Mucosa of descending colon (tissue), 3 donors: ENCODE data around the gene GLT6D1. TPM values are rescaled to one million over a fixed set of nuclear protein-coding genes. Genes with fewer than 3 reads are reported as not detected.
"Not testable (repeated sequence)": the region's sequence is repeated elsewhere in the genome, so short reads cannot be mapped to it uniquely, and the experiment has no call there.

Experiments
- ATAC-seq: fragments of 200-7000 bp; cut with Tn5 transposase; one replicate; pipeline ENCODE4 v1.9.1; 2020; ENCODE audit warnings: mild to moderate bottlenecking, moderate library complexity
- DNase-seq, 3 donors: peaks; one replicate each; pipeline ENCODE4 v3.0.0-alpha.2; 2020
- H3K36me3 ChIP-seq: fragments of 200-600 bp; one replicate; pipeline ENCODE4 v1.8.0; 2021; ENCODE audit warnings: low read depth, mild to moderate bottlenecking
- H3K4me1 ChIP-seq: fragments of 200-600 bp; one replicate; pipeline ENCODE4 v1.8.0; 2021; ENCODE audit warnings: low read depth, mild to moderate bottlenecking
- H3K4me3 ChIP-seq: fragments of 200-600 bp; one replicate; pipeline ENCODE4 v1.8.0; 2021; ENCODE audit warnings: mild to moderate bottlenecking
- H3K9me3 ChIP-seq: fragments of 200-600 bp; one replicate; pipeline ENCODE4 v1.8.0; 2021; ENCODE audit warnings: mild to moderate bottlenecking
- intact Hi-C, 2 donors: fragments of 100-400 bp; cut with DNase I in 1 of 2; cut with micrococcal nuclease in 1 of 2; formaldehyde crosslinking; loops; one replicate each; pipeline versions ENCODE4 v1.11.0 to v1.11.1; 2022; cut with DNase I, micrococcal nuclease
- total RNA-seq, 3 donors: library from RNA; stranded (reverse); fragmentation: NEBNext Ultra II Directional in 2 of 3; extraction: Animal tissue kit (Norgen Biotek cat#: 25700) in 2 of 3; gene quantifications; one replicate each; pipeline versions ENCODE4 v1.2.1 to v1.2.4, GENCODE V29; 2021 to 2023
- TF ChIP-seq, protein P1 (sequence below): fragments of 200-600 bp; IDR thresholded peaks from one replicate; pipeline ENCODE4 v1.8.0; 2022; ENCODE audit warnings: antibody characterized with exemption, mild to moderate bottlenecking
- donor health status: DM: no; HTN: no; CAD: no; lungs with moderate emphysema.
- donor health status: DM: no; HTN: no; CAD: no.
- donor health status: DM: no; HTN: yes; CAD: no.

Gene GLT6D1
- total RNA-seq, 3 donors from 2014 or later = not detected

DNA sequence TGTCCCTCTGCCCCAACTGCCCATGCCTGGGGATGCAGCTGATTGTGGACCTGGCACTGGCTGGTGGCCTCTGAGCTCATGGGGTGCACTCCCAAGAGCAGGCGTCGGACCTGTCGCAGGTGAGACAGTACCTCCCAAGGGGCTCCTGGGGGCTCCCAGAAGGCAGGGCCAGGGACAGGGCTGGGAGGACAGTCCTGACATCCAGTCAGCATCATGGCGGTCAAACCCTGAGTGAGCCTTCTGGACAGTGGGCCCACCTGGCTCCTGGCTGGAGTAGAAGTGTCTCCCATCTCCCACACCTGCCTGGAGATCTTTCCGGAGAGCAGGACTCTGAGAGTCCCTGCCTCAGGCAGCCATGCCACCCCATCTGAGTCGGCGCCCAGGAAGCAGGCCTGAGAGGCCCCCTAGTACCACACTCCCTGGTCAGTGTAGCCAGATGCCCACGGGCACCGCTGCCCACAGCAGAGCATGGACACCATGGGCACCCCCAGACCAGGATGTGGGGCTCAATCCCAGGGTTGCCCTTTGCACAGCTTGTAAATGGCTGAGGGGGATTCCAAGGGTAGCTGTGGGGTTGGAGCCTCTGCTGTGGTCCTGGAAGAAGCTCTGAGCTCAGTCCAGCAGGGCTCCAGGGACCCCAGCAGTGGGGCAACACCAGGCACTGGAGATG, 30.4 kb upstream of the GLT6D1 start:
- intact Hi-C loops = no loop called here
- ATAC-seq = no peak
- Histone ChIP-seq H3K9me3 (no peaks in the 10 kb centered on the region), H3K4me3 (no peak overlapping the region), H3K4me1 (no peaks in the 10 kb centered on the region), H3K36me3 (no peaks in the 10 kb centered on the region)
- peak in 1 of 3 donors; percentile 12 for DNase-seq
- TF ChIP-seq, protein P1, sequence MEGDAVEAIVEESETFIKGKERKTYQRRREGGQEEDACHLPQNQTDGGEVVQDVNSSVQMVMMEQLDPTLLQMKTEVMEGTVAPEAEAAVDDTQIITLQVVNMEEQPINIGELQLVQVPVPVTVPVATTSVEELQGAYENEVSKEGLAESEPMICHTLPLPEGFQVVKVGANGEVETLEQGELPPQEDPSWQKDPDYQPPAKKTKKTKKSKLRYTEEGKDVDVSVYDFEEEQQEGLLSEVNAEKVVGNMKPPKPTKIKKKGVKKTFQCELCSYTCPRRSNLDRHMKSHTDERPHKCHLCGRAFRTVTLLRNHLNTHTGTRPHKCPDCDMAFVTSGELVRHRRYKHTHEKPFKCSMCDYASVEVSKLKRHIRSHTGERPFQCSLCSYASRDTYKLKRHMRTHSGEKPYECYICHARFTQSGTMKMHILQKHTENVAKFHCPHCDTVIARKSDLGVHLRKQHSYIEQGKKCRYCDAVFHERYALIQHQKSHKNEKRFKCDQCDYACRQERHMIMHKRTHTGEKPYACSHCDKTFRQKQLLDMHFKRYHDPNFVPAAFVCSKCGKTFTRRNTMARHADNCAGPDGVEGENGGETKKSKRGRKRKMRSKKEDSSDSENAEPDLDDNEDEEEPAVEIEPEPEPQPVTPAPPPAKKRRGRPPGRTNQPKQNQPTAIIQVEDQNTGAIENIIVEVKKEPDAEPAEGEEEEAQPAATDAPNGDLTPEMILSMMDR = no peak

DNA sequence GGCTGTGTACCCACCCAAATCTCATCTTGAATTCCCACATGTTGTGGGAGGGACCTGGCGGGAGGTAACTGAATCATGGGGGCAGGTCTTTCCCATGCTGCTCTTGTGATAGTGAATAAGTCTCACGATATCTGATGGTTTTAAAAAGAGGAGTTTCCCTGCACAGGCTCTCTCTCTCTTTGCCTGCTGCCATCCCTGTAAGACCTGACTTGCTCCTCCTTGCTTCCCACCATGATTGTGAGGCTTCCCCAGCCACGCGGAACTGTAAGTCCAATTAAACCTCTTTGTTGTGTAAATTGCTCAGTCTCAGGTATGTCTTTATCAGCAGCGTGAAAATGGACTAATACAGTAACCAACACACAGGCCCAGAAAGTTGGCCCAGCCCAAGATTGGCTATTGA, 29.7 kb upstream of the GLT6D1 start:
- H3K4me3 ChIP-seq, H3K36me3 ChIP-seq, H3K4me1 ChIP-seq, H3K9me3 ChIP-seq, ATAC-seq, DNase-seq, intact Hi-C loops: not testable (repeated sequence)

DNA sequence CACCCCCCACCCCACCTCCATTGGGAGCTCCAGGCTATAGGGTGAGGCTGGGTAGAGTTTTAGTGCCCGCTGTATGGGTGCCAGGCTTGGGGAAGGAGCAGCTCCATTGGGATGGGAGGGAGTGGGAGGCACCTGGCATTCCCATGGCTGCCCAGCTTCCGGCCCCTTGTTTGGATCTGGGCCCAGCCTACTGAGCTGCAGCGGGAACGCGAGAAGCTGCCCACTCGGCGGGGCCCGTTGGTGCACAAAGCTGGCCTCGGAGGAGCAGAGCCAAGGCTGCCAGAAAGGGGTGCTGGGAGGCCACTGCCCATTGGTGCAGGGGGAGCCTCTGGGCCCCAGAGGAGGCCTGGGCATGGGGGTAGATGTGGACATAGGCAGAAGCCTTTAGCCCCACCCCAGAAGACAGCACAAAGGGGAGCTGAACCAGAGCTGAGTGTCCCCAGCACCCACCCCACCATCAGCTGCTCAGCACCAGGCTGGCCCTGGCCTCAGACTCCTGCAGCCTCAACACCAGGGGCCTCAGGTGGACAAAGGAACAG, 28.2 kb upstream of the GLT6D1 start:
- ATAC-seq (no peak), DNase-seq (peak in 1 of 3 donors; percentile 3)
- Histone ChIP-seq H3K4me1 (no peaks in the 10 kb centered on the region), H3K4me3 (no peak overlapping the region), H3K36me3 (no peaks in the 10 kb centered on the region), H3K9me3 (no peaks in the 10 kb centered on the region)
- TF ChIP-seq, protein P1 = no peak
- intact Hi-C loops = no loop called here

DNA sequence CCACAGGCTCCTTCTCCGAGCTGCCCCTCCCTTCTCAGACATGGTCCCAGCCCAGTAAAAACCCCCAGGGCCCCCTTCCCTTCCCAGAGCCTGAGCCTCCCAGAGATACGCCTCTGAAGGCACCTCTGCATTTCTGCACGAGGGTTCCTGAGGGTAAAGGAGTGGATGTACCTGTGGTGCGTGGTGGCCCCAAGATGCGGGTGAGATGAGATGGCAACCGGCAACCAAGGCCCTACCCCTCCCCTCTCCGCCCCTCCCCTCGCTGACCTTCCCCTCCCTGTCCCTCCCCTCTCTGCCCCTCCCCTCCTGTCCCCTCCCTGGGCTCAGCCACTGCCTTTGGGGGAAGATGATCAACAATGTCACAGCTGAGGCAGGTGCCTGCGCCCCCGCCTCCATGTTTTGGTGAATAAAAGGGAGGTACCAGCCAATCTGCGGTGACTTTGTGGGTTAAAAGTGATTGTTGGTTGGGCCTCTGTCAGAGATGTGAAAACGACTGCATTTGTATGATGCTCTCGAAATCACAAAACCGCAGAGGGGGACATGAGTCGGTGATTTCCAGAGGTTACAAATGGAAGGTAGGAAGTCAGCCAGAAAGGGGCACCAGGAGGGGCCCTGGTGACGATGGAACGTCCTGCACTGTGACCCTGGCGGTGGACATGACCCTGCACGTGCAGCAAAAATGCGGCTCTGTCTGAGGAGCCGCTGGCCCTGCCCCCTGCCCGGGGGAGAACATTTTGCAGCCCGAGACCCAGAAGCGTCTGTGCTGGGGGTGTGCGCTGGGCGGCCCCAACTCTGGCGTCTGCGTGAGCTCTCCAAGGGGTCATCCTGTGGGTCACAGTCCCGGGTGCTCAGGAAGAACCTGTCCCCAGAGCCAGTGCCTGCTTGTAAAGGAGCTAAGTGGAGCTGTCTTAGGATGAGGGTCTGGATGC, 27.5 kb upstream of the GLT6D1 start:
- no peaks in the 10 kb centered on the region for H3K4me1 ChIP-seq
- ATAC-seq (no peak), DNase-seq (peak in 1 of 3 donors; percentile 8)
- TF ChIP-seq, protein P1 = no peak
- H3K4me3 ChIP-seq = no peak overlapping the region
- intact Hi-C loops = no loop called here
- H3K9me3 ChIP-seq = no peaks in the 10 kb centered on the region
- no peaks in the 10 kb centered on the region for H3K36me3 ChIP-seq

DNA sequence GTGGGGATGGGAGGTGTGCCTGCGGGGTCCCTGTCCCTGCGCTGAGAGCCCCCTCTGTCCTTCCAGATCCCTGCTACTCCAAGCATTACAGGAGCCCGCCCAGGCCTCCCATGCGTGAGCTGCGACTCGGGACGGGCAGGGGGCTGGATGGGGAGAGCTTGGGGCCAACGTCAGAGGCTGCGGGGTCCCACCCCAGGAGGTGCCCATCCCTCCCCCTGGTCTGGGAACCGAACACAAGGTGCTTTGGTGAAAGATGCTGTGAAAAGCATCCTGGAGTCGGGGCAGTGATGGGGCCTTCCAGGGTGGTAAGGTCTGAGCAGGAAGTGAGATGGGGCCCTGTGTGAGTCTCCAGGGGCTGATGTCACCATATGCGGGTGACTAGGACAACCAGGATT, 26.5 kb upstream of the GLT6D1 start:
- Histone ChIP-seq H3K9me3 (no peaks in the 10 kb centered on the region), H3K4me3 (no peak overlapping the region), H3K4me1 (no peaks in the 10 kb centered on the region), H3K36me3 (no peaks in the 10 kb centered on the region)
- TF ChIP-seq, protein P1 = no peak
- intact Hi-C loops = no loop called here
- ATAC-seq (no peak), DNase-seq (no peak)
